ENCODE measurements around the gene HS2ST1.

Gene HS2ST1

GRCh38 chr1:87146538-87146937, 232.1 kb downstream of the HS2ST1 start:
- H3K4me3 ChIP-seq, result no peak overlapping the region
- H3K27ac ChIP-seq, result no peak overlapping the region
- DNase-seq (ENCODE audit: low spot score), result no peak
- TF ChIP-seq CTCF (IDR thresholded peaks at IDR 0.05), result no peak

- Histone ChIP-seq H3K27ac (no peak overlapping the region), H3K4me3 (no peak overlapping the region)
- no peak for TF ChIP-seq CTCF (IDR thresholded peaks at IDR 0.05)
- no peak for DNase-seq (ENCODE audit: low spot score)
Measured at GRCh38 chr1:87146986-87147385, 232.6 kb downstream of the HS2ST1 start.

- DNase-seq (ENCODE audit: low spot score), result no peak
- no peak overlapping the region for H3K27ac ChIP-seq
- no peak for TF ChIP-seq CTCF (IDR thresholded peaks at IDR 0.05)
Measured at GRCh38 chr1:87147851-87148250, 233.4 kb downstream of the HS2ST1 start.

GRCh38 chr1:87148661-87149060, 234.2 kb downstream of the HS2ST1 start:
- no peak for DNase-seq (ENCODE audit: low spot score)
- Histone ChIP-seq H3K27ac (peak overlapping the region in 1 of 2 donors; percentile 10), H3K4me3 (no peak overlapping the region)
- TF ChIP-seq CTCF (IDR thresholded peaks at IDR 0.05), result no peak

More at GRCh38 chr1:87147851-87148250, 233.4 kb downstream of the HS2ST1 start:
- H3K4me3 ChIP-seq, result no peak overlapping the region

- Histone ChIP-seq H3K27ac (peak overlapping the region in 1 of 2 donors; percentile 10), H3K4me3 (no peak overlapping the region)
- DNase-seq (ENCODE audit: low spot score), result no peak
- TF ChIP-seq CTCF (IDR thresholded peaks at IDR 0.05), result no peak
Measured at GRCh38 chr1:87149241-87150041, 235.0 kb downstream of the HS2ST1 start.

GRCh38 chr1:87150143-87150542, 235.7 kb downstream of the HS2ST1 start:
- DNase-seq (ENCODE audit: low spot score), result no peak
- no peak overlapping the region for H3K27ac ChIP-seq
- TF ChIP-seq CTCF (IDR thresholded peaks at IDR 0.05), result no peak

More at GRCh38 chr1:87150143-87150542, 235.7 kb downstream of the HS2ST1 start:
- H3K4me3 ChIP-seq, result no peak overlapping the region
